ENCODE measurements around the gene PI4K2A.
"Not testable (repeated sequence)": the region's sequence is repeated elsewhere in the genome, so short reads cannot be mapped to it uniquely, and the experiment has no call there.

The PI4K2A gene

GRCh38 chr10:97676770-97677581 is 36.5 kb downstream of the PI4K2A start:
- DNase-seq, result peak in 1 of 2 experiments; percentile 7

GRCh38 chr10:97679594-97679993 is 39.1 kb downstream of the PI4K2A start:
- DNase-seq, result no peak

- no peak for DNase-seq
Measured at GRCh38 chr10:97682042-97682441, 41.6 kb downstream of the PI4K2A start.

- no peak for DNase-seq
Measured at GRCh38 chr10:97683556-97684367, 43.3 kb downstream of the PI4K2A start.

GRCh38 chr10:97684368-97684713 is 43.9 kb downstream of the PI4K2A start:
- not testable (repeated sequence) for DNase-seq

- DNase-seq, result no peak
Measured at GRCh38 chr10:97684866-97685394, 44.5 kb downstream of the PI4K2A start.

GRCh38 chr10:97685395-97685958 is 45.0 kb downstream of the PI4K2A start:
- DNase-seq, result peak in 1 of 2 experiments; percentile 36

GRCh38 chr10:97686301-97686961 is 46.0 kb downstream of the PI4K2A start:
- no peak for DNase-seq

GRCh38 chr10:97686962-97687784 is 46.7 kb downstream of the PI4K2A start, which contains the start of gene AVPI1:
AVPI1 (minus strand) TSS chr10:97687241; CDS start chr10:97679905, 7,336 bp downstream.
- peak; percentile 84 to 97 for DNase-seq

GRCh38 chr10:97687785-97688781 is 47.6 kb downstream of the PI4K2A start:
- no peak for DNase-seq

GRCh38 chr10:97689559-97690020 is 49.1 kb downstream of the PI4K2A start:
- no peak for DNase-seq

GRCh38 chr10:97690133-97690532 is 49.7 kb downstream of the PI4K2A start:
- DNase-seq, result no peak

- peak in 1 of 2 experiments; percentile 12 for DNase-seq
Measured at GRCh38 chr10:97698072-97698655, 57.7 kb downstream of the PI4K2A start.

- peak in 1 of 2 experiments; percentile 65 for DNase-seq
Measured at GRCh38 chr10:97701438-97702069, 61.1 kb downstream of the PI4K2A start.

- DNase-seq, result no peak
Measured at GRCh38 chr10:97703398-97704067, 63.1 kb downstream of the PI4K2A start.

- DNase-seq, result no peak
Measured at GRCh38 chr10:97704341-97704740, 63.9 kb downstream of the PI4K2A start.

GRCh38 chr10:97705006-97705670 is 64.7 kb downstream of the PI4K2A start:
- no peak for DNase-seq

Measured in NCI-H446 (cell line).